ENCODE data around the gene KCNG2.

GRCh38 chr18:79918615-79919011 is 120.9 kb downstream of the KCNG2 start:
- TF ChIP-seq HNRNPH1 (optimal IDR thresholded peaks at IDR 0.05; ENCODE audit: low read depth, low read length) (no peak), CTCF (IDR thresholded peaks at IDR 0.05 in 2 of 3, conservative IDR thresholded peaks at IDR 0.05 in 1 of 3; ENCODE audit: insufficient read depth in 2 of 3, low read depth in 1 of 3, low read length in 3 of 3) (no peak), FOXA1 (IDR thresholded peaks at IDR 0.05; ENCODE audit: borderline replicate concordance) (no peak), DNMT1 (IDR thresholded peaks at IDR 0.05) (no peak), ZEB2 (IDR thresholded peaks at IDR 0.05) (no peak), BCL6 (CRISPR knock-in tag; IDR thresholded peaks at IDR 0.05) (no peak), SAP30 (IDR thresholded peaks at IDR 0.05; ENCODE audit: borderline replicate concordance, insufficient read depth, low read depth, low read length, poor library complexity, severe bottlenecking) (no peak), ZBTB11 (CRISPR knock-in tag; IDR thresholded peaks at IDR 0.05) (no peak), TCF3 (CRISPR knock-in tag; IDR thresholded peaks at IDR 0.05) (no peak), ZNF274 (IDR thresholded peaks at IDR 0.05; ENCODE audit: borderline replicate concordance, low read depth, low read length) (no peak), ZNF398 (CRISPR knock-in tag; IDR thresholded peaks at IDR 0.05) (no peak)

All from K562 (cell line).